ENCODE measurements around the gene UPK3A. TPM values are rescaled to one million over a fixed set of nuclear protein-coding genes. Genes with fewer than 3 reads are reported as not detected.

Gene UPK3A
- total RNA-seq, 6 experiments from 2014 or later = not detected

GRCh38 chr22:45268167-45268957, 16.4 kb upstream of the UPK3A start:
- TF ChIP-seq CTCF (IDR thresholded peaks at IDR 0.05) (no peak), POLR2A (IDR thresholded peaks at IDR 0.05) (no peak)
- ATAC-seq (peak; percentile 5 to 16 (median 12)), DNase-seq (peak in 2 of 3 donors; percentile 56 to 57)
- Histone ChIP-seq H3K4me3 (peak overlapping the region; percentile 51 to 56 (median 55)), H3K27me3 (no peaks in the 10 kb centered on the region), H3K36me3 (no peaks in the 10 kb centered on the region), H3K27ac (no peak overlapping the region), H3K9me3 (no peaks in the 10 kb centered on the region), H3K4me1 (peaks cover 0 to 6% (median 0%) of the 10 kb centered on the region in 4 donors)
- 3% methylated on average over 39 of the region's 47 CpGs for WGBS (ENCODE audit: insufficient coverage, low coverage, low lambda C conversion rate, missing lambda C conversion rate)
- intact Hi-C loops (cut with DNase I) = loop anchor here (5.0 to 10.0 kb wide), 2 partner anchors 164 to 286 kb away; no protein-coding TSS in a partner anchor

GRCh38 chr22:45268958-45269844, 15.5 kb upstream of the UPK3A start:
- Histone ChIP-seq H3K27ac (no peak overlapping the region), H3K36me3 (no peaks in the 10 kb centered on the region), H3K9me3 (no peaks in the 10 kb centered on the region), H3K27me3 (no peaks in the 10 kb centered on the region), H3K4me3 (peak overlapping the region; percentile 51 to 56 (median 55)), H3K4me1 (peaks cover 0 to 2% (median 0%) of the 10 kb centered on the region in 4 donors)
- TF ChIP-seq POLR2A (IDR thresholded peaks at IDR 0.05) = no peak
- TF ChIP-seq CTCF (IDR thresholded peaks at IDR 0.05) = peak; percentile 82 to 96 (median 94)
- 0% methylated on average over 7 of the region's 60 CpGs for WGBS (ENCODE audit: insufficient coverage, low coverage, low lambda C conversion rate, missing lambda C conversion rate)
- peak; percentile 89 to 92 (median 89) for DNase-seq
- ATAC-seq = peak; percentile 89 to 98 (median 92)
- intact Hi-C loops (cut with DNase I) = loop anchor here (5.0 to 10.0 kb wide), 2 partner anchors 163 to 286 kb away; no protein-coding TSS in a partner anchor

GRCh38 chr22:45270095-45271020, 14.4 kb upstream of the UPK3A start:
- H3K4me1 ChIP-seq = no peaks in the 10 kb centered on the region
- no peaks in the 10 kb centered on the region for H3K27me3 ChIP-seq
- intact Hi-C loops (cut with DNase I) = loop anchor here (5.0 to 10.0 kb wide), 2 partner anchors 162 to 284 kb away; no protein-coding TSS in a partner anchor
- no peaks in the 10 kb centered on the region for H3K36me3 ChIP-seq
- 75% methylated on average over 12 of the region's 16 CpGs for WGBS (ENCODE audit: insufficient coverage, low coverage, low lambda C conversion rate, missing lambda C conversion rate)
- ATAC-seq (peak in 1 of 4 donors; percentile 14), DNase-seq (no peak)
- no peak overlapping the region for H3K27ac ChIP-seq
- H3K4me3 ChIP-seq = no peak overlapping the region
- H3K9me3 ChIP-seq = no peaks in the 10 kb centered on the region
- TF ChIP-seq POLR2A (IDR thresholded peaks at IDR 0.05) (no peak), CTCF (IDR thresholded peaks at IDR 0.05) (no peak)
